GM12878 (cell line): ENCODE data around the gene INHBE. TPM values are rescaled to one million over a fixed set of nuclear protein-coding genes. Genes with fewer than 3 reads are reported as not detected.

Experiments used
- ATAC-seq: fragments of 200-7000 bp; cut with Tn5 transposase; 3 replicates; pipeline ENCODE4 v1.9.1; 2020; ENCODE audit warnings: mild to moderate bottlenecking, moderate library complexity
- BruUV-seq: library from RNA; stranded (reverse); fragments of 400-500 nt; replicated peaks from 2 replicates; lab custom pipeline; 2021; lab: Mats Ljungman, UMichigan
- CTCF ChIA-PET: fragments of 300-600 bp; sonication (Branson Sonifier 250); formaldehyde crosslinking; extraction: SDS; loops from one replicate; lab custom pipeline; 2021; ENCODE audit warnings: inconsistent platforms; lab: Yijun Ruan, JAX
- POLR2A ChIA-PET: fragments of 350-600 bp; formaldehyde crosslinking; extraction: SDS; loops from one replicate; lab custom pipeline; 2021; ENCODE audit warnings: inconsistent platforms; lab: Charles Lee
- RAD21 ChIA-PET: fragments of 300-600 bp; sonication (Branson Sonifier 250); formaldehyde crosslinking; loops from one replicate; lab custom pipeline; 2023; ENCODE audit warnings: antibody characterized with exemption; ENCODE audit not compliant: unreplicated experiment; lab: Charles Lee
- SMC1A ChIA-PET: fragments of 300-600 bp; sonication (Branson Sonifier 250); formaldehyde crosslinking; loops from one replicate; lab custom pipeline; 2023; ENCODE audit not compliant: unreplicated experiment, uncharacterized antibody; lab: Charles Lee
- DNase-seq: peaks from one replicate; pipeline ENCODE4 v3.0.0-alpha.2; 2011; ENCODE audit warnings: low read depth, low spot score
- FAIRE-seq: peaks from 3 replicates; lab custom pipeline; 2011; peaks lifted over from hg19 to GRCh38; lab: Jason Lieb, UNC
- H2AFZ ChIP-seq: 2 replicates; pipeline ENCODE4 v1.6.0; 2011; ENCODE audit warnings: low read depth, low read length, control low read depth; ENCODE audit not compliant: control insufficient read depth
- H3K27ac ChIP-seq: 2 replicates; pipeline ENCODE4 v1.5.1; 2011; ENCODE audit warnings: control low read depth; ENCODE audit not compliant: control insufficient read depth, insufficient read depth
- H3K27me3 ChIP-seq, 2 experiments: replicated peaks in 1 of 2; 2 replicates each; pipeline versions ENCODE4 v1.6.0 to v1.6.1; 2011; ENCODE audit warnings: low read length in 1 of 2; ENCODE audit not compliant: control insufficient read depth in 2 of 2, insufficient read depth in 2 of 2
- H3K36me3 ChIP-seq, 2 experiments: 2 replicates each; pipeline ENCODE4 v1.5.1; 2011; ENCODE audit warnings: low read length in 1 of 2; ENCODE audit not compliant: control insufficient read depth in 2 of 2, insufficient read depth in 2 of 2
- H3K4me1 ChIP-seq: 2 replicates; pipeline ENCODE4 v1.6.1; 2011; ENCODE audit warnings: mild to moderate bottlenecking, low read length, moderate library complexity, mixed read lengths; ENCODE audit not compliant: control insufficient read depth, insufficient read depth
- H3K4me2 ChIP-seq: 2 replicates; pipeline ENCODE4 v1.6.0; 2011; ENCODE audit warnings: control low read depth; ENCODE audit not compliant: control insufficient read depth, insufficient read depth
- H3K4me3 ChIP-seq: fragments of 200-600 bp; sonication (generic); 2 replicates; pipeline ENCODE4 v1.5.1; 2016
- H3K79me2 ChIP-seq: 2 replicates; pipeline ENCODE4 v1.6.0; 2011; ENCODE audit warnings: low read length; ENCODE audit not compliant: control insufficient read depth, insufficient read depth
- H3K9ac ChIP-seq: 2 replicates; pipeline ENCODE4 v1.8.0; 2011; ENCODE audit warnings: low read length, control low read depth, mixed read lengths; ENCODE audit not compliant: control insufficient read depth, insufficient read depth
- H3K9me3 ChIP-seq: replicated peaks from 3 replicates; pipeline ENCODE4 v1.5.1; 2011; ENCODE audit warnings: mild to moderate bottlenecking, low read length; ENCODE audit not compliant: control insufficient read depth, insufficient read depth
- H4K20me1 ChIP-seq: 2 replicates; pipeline ENCODE4 v1.6.0; 2011; ENCODE audit not compliant: control insufficient read depth, insufficient read depth
- CREB1 ChIP-seq: IDR thresholded peaks from 2 replicates; pipeline ENCODE4 v1.6.1; 2012; ENCODE audit warnings: low read depth, mild to moderate bottlenecking, inconsistent platforms
- WGBS: methylation state at CpG from one replicate; pipeline ENCODE4 v1.1.6; 2016; ENCODE audit warnings: low lambda C conversion rate; ENCODE audit not compliant: insufficient replicate concordance, insufficient coverage; ENCODE audit errors: missing lambda C conversion rate; 5-methylcytosine and 5-hydroxymethylcytosine counted together
- in situ Hi-C: fragments of 300-500 bp; cut with MboI; formaldehyde crosslinking; loops from 9 replicates; pipeline ENCODE4 v1.14.3; 2018; ENCODE audit warnings: mixed read lengths
- intact Hi-C: fragments of 100-400 bp; cut with micrococcal nuclease; formaldehyde crosslinking; loops from one replicate; pipeline ENCODE4 v1.14.2; 2022; ENCODE audit not compliant: unreplicated experiment
- polyA plus RNA-seq, 11 experiments: library from polyadenylated mRNA; depleted of rRNA in 4 of 11; unstranded in 6 of 11; stranded (reverse) in 5 of 11; fragments of >200 nt; fragmentation: Nextera tagmentation in 4 of 11; fragmentation: Illumina TruSeq in 1 of 11; extraction: Ambion mirVana in 4 of 11; extraction: Trizol in 1 of 11; gene quantifications; 1 replicate in 1 of 11; 2 replicates in 10 of 11; pipeline versions ENCODE4 v1.2.1 to v1.2.3, GENCODE V29; 2011 to 2016; ENCODE audit warnings: inconsistent platforms in 2 of 11, missing spikeins in 2 of 11, low read depth in 1 of 11
- total RNA-seq, 4 experiments: library from RNA; depleted of rRNA in 3 of 4; stranded (reverse); fragments of >200 nt in 3 of 4; fragmentation: Illumina TruSeq in 1 of 4; extraction: Trizol in 1 of 4; gene quantifications; 2 replicates each; pipeline versions ENCODE4 v1.2.1 to v1.2.3, GENCODE V29; 2013 to 2021
- TF ChIP-seq, protein P1 (sequence below): fragments of 450-650 bp; IDR thresholded peaks from 2 replicates; pipeline ENCODE4 v1.6.1; 2017; ENCODE audit warnings: antibody characterized with exemption, mild to moderate bottlenecking, moderate library complexity

Gene INHBE
- total and polyA plus RNA-seq, 10 of the 15 experiments (the other 5 are each of a cell fraction or from before 2014, with no cell fraction given) = 0.09 to 2.5 (median 0.37) TPM

DNA sequence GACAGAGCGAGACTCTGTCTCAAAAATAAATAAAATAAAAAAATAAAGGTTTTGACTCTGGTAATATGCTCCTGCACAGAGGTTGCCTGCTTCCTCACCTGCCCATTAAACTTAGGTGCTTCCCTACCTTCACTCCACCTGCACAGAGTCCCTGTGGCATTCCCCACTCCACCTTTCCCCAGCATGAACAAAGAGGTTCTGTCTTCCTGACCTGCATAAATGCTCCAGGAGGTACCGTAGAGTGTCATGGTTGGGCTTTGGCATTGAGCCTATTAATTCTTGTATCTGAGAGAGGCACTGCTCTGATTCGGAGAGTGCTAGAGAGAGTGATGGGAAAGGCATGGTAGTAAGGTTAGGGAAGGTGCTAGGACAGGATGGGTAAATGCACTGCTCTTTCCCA lies 18.3 kb downstream of the INHBE start (continued):
- TF ChIP-seq, protein P1, sequence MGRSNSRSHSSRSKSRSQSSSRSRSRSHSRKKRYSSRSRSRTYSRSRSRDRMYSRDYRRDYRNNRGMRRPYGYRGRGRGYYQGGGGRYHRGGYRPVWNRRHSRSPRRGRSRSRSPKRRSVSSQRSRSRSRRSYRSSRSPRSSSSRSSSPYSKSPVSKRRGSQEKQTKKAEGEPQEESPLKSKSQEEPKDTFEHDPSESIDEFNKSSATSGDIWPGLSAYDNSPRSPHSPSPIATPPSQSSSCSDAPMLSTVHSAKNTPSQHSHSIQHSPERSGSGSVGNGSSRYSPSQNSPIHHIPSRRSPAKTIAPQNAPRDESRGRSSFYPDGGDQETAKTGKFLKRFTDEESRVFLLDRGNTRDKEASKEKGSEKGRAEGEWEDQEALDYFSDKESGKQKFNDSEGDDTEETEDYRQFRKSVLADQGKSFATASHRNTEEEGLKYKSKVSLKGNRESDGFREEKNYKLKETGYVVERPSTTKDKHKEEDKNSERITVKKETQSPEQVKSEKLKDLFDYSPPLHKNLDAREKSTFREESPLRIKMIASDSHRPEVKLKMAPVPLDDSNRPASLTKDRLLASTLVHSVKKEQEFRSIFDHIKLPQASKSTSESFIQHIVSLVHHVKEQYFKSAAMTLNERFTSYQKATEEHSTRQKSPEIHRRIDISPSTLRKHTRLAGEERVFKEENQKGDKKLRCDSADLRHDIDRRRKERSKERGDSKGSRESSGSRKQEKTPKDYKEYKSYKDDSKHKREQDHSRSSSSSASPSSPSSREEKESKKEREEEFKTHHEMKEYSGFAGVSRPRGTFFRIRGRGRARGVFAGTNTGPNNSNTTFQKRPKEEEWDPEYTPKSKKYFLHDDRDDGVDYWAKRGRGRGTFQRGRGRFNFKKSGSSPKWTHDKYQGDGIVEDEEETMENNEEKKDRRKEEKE = no peak

DNA sequence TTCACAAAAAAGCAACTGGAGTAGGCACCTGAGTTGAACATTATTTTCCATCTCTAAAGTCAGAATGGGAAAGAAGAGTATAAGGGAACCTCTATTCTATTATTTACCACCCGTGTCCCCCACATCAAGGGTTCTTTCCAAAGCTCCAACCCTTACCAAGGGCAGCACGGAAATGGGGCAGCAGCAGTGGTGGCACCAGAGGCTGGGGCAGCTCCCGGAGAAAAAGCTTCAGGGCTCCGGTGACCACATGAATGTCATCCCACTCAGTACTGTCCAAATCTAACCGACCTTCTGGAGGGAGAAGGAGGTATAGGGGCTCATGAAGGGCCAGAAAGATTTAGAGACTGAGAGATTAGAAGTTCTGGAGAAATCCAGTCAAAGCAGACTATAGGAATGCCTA lies 18.8 kb downstream of the INHBE start:
- no peaks in the 10 kb centered on the region for H4K20me1 ChIP-seq
- TF ChIP-seq CREB1 = no peak
- SMC1A ChIA-PET = no interaction called here

More for the DNA sequence above, 18.8 kb downstream of the INHBE start:
- no peak overlapping the region for H3K27ac ChIP-seq
- no peaks in the 10 kb centered on the region for H3K27me3 ChIP-seq
- H3K9me3 ChIP-seq = no peaks in the 10 kb centered on the region
- ATAC-seq (no peak), FAIRE-seq (no peak), DNase-seq (no peak)
- intact Hi-C loops (loop anchor here (10.0 kb wide), 1 partner anchor 281 kb away; the partner anchor contains the start of genes CDK4 and MARCHF9), in situ Hi-C loops (no loop called here)
- peaks cover 15% of the 10 kb centered on the region for H3K4me1 ChIP-seq
- no peak overlapping the region for H3K4me2 ChIP-seq
- peaks cover 43% of the 10 kb centered on the region for H3K79me2 ChIP-seq
- H2AFZ ChIP-seq = no peak overlapping the region
- no peak overlapping the region for H3K9ac ChIP-seq
- BruUV-seq = no TSS peak
- H3K4me3 ChIP-seq = no peak overlapping the region
- 97% methylated on average over 5 of the region's 5 CpGs for WGBS
- H3K36me3 ChIP-seq = peaks cover 1 to 30% of the 10 kb centered on the region in 2 experiments
- ChIA-PET CTCF (interaction anchor here (0.8 to 8.1 kb wide), 4 partner anchors 8 to 163 kb away, joined by 3 to 114 read pairs (median 3); partner anchors contain the start of gene GLI1), RAD21 (no interaction called here), POLR2A (interaction anchor here (1.0 to 1.3 kb wide), 2 partner anchors 15 to 19 kb away, joined by 3 read pairs; partner anchors contain the start of gene INHBE)
